Transverse colon (tissue), 3 donors: ENCODE data around the gene SELENOV.

Source experiments
- POLR2A ChIP-seq: fragments of 450-650 bp; IDR thresholded peaks from one replicate; pipeline ENCODE4 v1.6.1; 2016; ENCODE audit warnings: antibody characterized with exemption, mild to moderate bottlenecking, moderate library complexity
- TF ChIP-seq, protein P1 (sequence below), 5 experiments: fragments of 200-600 bp in 3 of 5; fragments of 450-650 bp in 2 of 5; sonication (generic) in 3 of 5; IDR thresholded peaks; 1 replicate in 2 of 5; 2 replicates in 3 of 5; pipeline ENCODE4 v1.5.1; 2016 to 2017; ENCODE audit warnings: antibody characterized with exemption in 5 of 5, inconsistent platforms in 3 of 5, mild to moderate bottlenecking in 2 of 5, moderate library complexity in 1 of 5

DNA sequence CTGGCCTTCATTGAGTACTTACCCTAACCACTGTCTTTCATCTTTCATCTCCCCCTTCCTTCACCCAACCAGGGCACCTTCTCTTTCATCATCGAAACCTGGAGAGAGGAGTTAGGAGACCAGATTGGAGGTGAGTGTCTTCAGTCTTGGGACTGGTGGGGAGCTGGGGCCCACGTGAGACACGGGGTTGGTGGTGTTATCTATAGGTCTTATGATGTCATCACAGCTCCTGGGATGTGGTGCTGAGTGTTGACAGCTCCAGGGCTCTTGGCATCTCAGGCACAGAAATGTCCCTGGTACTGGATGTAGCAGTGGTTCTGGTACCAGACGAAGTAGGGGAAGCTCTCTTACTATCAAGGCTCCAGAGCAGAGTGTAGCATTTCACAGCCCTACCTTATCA, 14.4 kb upstream of the SELENOV start:
- TF ChIP-seq, protein P1, sequence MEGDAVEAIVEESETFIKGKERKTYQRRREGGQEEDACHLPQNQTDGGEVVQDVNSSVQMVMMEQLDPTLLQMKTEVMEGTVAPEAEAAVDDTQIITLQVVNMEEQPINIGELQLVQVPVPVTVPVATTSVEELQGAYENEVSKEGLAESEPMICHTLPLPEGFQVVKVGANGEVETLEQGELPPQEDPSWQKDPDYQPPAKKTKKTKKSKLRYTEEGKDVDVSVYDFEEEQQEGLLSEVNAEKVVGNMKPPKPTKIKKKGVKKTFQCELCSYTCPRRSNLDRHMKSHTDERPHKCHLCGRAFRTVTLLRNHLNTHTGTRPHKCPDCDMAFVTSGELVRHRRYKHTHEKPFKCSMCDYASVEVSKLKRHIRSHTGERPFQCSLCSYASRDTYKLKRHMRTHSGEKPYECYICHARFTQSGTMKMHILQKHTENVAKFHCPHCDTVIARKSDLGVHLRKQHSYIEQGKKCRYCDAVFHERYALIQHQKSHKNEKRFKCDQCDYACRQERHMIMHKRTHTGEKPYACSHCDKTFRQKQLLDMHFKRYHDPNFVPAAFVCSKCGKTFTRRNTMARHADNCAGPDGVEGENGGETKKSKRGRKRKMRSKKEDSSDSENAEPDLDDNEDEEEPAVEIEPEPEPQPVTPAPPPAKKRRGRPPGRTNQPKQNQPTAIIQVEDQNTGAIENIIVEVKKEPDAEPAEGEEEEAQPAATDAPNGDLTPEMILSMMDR (IDR thresholded peaks at IDR 0.05): no peak
- TF ChIP-seq POLR2A: no peak
